ENCODE data around the gene CNOT2. TPM values are rescaled to one million over a fixed set of nuclear protein-coding genes. Genes with fewer than 3 reads are reported as not detected.

Gene CNOT2
- total RNA-seq, 1 donor = 153 TPM

GRCh38 chr12:70314145-70314544 is 70.9 kb downstream of the CNOT2 start:
- no peaks in the 10 kb centered on the region for H3K36me3 ChIP-seq (ENCODE audit: insufficient read depth, low read length)
- H3K9me3 ChIP-seq (ENCODE audit: low read depth, low read length) = no peaks in the 10 kb centered on the region
- H3K4me2 ChIP-seq (ENCODE audit: insufficient read depth, low read length) = no peak overlapping the region
- H3K79me2 ChIP-seq (ENCODE audit: insufficient read depth, low read length) = peaks cover 48% of the 10 kb centered on the region
- H3K4me3 ChIP-seq (ENCODE audit: insufficient read depth, low read length) = no peak overlapping the region
- no peak overlapping the region for H2AFZ ChIP-seq (ENCODE audit: low read length)
- H3K27ac ChIP-seq (ENCODE audit: low read depth, low read length) = no peak overlapping the region
- no peaks in the 10 kb centered on the region for H3K27me3 ChIP-seq (ENCODE audit: insufficient read depth, low read length)
- TF ChIP-seq, protein P1, sequence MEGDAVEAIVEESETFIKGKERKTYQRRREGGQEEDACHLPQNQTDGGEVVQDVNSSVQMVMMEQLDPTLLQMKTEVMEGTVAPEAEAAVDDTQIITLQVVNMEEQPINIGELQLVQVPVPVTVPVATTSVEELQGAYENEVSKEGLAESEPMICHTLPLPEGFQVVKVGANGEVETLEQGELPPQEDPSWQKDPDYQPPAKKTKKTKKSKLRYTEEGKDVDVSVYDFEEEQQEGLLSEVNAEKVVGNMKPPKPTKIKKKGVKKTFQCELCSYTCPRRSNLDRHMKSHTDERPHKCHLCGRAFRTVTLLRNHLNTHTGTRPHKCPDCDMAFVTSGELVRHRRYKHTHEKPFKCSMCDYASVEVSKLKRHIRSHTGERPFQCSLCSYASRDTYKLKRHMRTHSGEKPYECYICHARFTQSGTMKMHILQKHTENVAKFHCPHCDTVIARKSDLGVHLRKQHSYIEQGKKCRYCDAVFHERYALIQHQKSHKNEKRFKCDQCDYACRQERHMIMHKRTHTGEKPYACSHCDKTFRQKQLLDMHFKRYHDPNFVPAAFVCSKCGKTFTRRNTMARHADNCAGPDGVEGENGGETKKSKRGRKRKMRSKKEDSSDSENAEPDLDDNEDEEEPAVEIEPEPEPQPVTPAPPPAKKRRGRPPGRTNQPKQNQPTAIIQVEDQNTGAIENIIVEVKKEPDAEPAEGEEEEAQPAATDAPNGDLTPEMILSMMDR (IDR thresholded peaks at IDR 0.05; ENCODE audit: extremely low read depth, low read depth, low read length) = no peak
- H3K4me1 ChIP-seq (ENCODE audit: insufficient read depth, low read length) = no peaks in the 10 kb centered on the region
- H4K20me1 ChIP-seq (ENCODE audit: insufficient read depth, low read length) = peaks cover 6% of the 10 kb centered on the region
- DNase-seq (ENCODE audit: insufficient read length, low spot score, missing footprints) = no peak

DNA sequence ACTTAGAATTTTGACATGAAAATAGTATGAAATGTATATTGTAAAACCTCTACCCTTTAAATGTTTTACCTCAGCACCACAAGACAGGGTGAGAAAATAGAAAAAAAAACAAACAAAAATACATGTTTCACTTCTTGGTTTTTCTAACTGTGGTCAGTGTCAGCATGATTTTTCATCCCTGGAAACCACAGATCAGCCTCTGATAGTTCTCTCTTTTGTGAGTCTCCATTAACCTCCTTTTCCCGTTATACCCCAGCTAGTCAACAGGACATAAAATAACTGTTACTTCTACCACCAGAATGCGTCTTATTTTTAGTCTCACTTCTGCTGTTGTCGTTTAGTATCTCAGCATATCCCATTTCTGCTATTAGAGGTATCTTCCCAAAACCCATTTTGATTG is 74.5 kb downstream of the CNOT2 start:
- TF ChIP-seq, protein P1 (IDR thresholded peaks at IDR 0.05; ENCODE audit: extremely low read depth, low read depth, low read length) = no peak
- no peaks in the 10 kb centered on the region for H3K4me1 ChIP-seq (ENCODE audit: insufficient read depth, low read length)
- no peak overlapping the region for H2AFZ ChIP-seq (ENCODE audit: low read length)
- no peak overlapping the region for H3K27ac ChIP-seq (ENCODE audit: low read depth, low read length)
- H3K9me3 ChIP-seq (ENCODE audit: low read depth, low read length) = no peaks in the 10 kb centered on the region
- peaks cover 35% of the 10 kb centered on the region for H3K79me2 ChIP-seq (ENCODE audit: insufficient read depth, low read length)
- H3K4me3 ChIP-seq (ENCODE audit: insufficient read depth, low read length) = no peak overlapping the region
- no peaks in the 10 kb centered on the region for H3K27me3 ChIP-seq (ENCODE audit: insufficient read depth, low read length)
- no peak for DNase-seq (ENCODE audit: insufficient read length, low spot score, missing footprints)
- H3K4me2 ChIP-seq (ENCODE audit: insufficient read depth, low read length) = no peak overlapping the region
- peaks cover 6% of the 10 kb centered on the region for H4K20me1 ChIP-seq (ENCODE audit: insufficient read depth, low read length)
- no peaks in the 10 kb centered on the region for H3K36me3 ChIP-seq (ENCODE audit: insufficient read depth, low read length)

GRCh38 chr12:70319605-70320004 is 76.4 kb downstream of the CNOT2 start:
- peaks cover 6% of the 10 kb centered on the region for H4K20me1 ChIP-seq (ENCODE audit: insufficient read depth, low read length)
- no peak overlapping the region for H3K27ac ChIP-seq (ENCODE audit: low read depth, low read length)
- H3K36me3 ChIP-seq (ENCODE audit: insufficient read depth, low read length) = no peaks in the 10 kb centered on the region
- H3K4me3 ChIP-seq (ENCODE audit: insufficient read depth, low read length) = no peak overlapping the region
- DNase-seq (ENCODE audit: insufficient read length, low spot score, missing footprints) = no peak
- H3K4me2 ChIP-seq (ENCODE audit: insufficient read depth, low read length) = no peak overlapping the region
- no peak overlapping the region for H2AFZ ChIP-seq (ENCODE audit: low read length)
- no peaks in the 10 kb centered on the region for H3K27me3 ChIP-seq (ENCODE audit: insufficient read depth, low read length)
- H3K4me1 ChIP-seq (ENCODE audit: insufficient read depth, low read length) = no peaks in the 10 kb centered on the region
- TF ChIP-seq, protein P1 (IDR thresholded peaks at IDR 0.05; ENCODE audit: extremely low read depth, low read depth, low read length) = no peak
- H3K9me3 ChIP-seq (ENCODE audit: low read depth, low read length) = no peaks in the 10 kb centered on the region
- peaks cover 25% of the 10 kb centered on the region for H3K79me2 ChIP-seq (ENCODE audit: insufficient read depth, low read length)

DNA sequence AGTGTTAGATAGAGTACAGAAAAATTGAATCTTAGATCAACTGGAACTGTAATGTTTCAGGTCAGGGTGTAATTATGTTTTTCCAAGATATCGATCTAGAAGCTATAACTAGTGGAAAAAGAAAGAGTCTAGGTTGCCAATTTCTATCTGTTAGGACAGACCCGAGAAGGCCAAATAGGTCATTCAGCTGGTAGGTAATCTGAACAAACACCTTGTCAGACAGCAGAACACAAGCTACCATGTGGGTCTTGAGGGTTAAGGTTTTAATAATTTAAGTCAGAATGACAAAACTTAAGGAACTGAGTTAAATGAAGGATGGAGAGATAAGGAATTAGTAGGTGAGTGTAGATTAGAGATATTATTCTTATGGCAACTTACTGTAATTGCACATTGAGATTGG is 78.0 kb downstream of the CNOT2 start:
- no peak overlapping the region for H2AFZ ChIP-seq (ENCODE audit: low read length)
- no peaks in the 10 kb centered on the region for H3K9me3 ChIP-seq (ENCODE audit: low read depth, low read length)
- H3K36me3 ChIP-seq (ENCODE audit: insufficient read depth, low read length) = no peaks in the 10 kb centered on the region
- no peaks in the 10 kb centered on the region for H3K27me3 ChIP-seq (ENCODE audit: insufficient read depth, low read length)
- TF ChIP-seq, protein P1 (IDR thresholded peaks at IDR 0.05; ENCODE audit: extremely low read depth, low read depth, low read length) = no peak
- no peaks in the 10 kb centered on the region for H3K4me1 ChIP-seq (ENCODE audit: insufficient read depth, low read length)
- no peak overlapping the region for H3K4me2 ChIP-seq (ENCODE audit: insufficient read depth, low read length)
- no peak overlapping the region for H3K27ac ChIP-seq (ENCODE audit: low read depth, low read length)
- no peak overlapping the region for H3K4me3 ChIP-seq (ENCODE audit: insufficient read depth, low read length)
- DNase-seq (ENCODE audit: insufficient read length, low spot score, missing footprints) = no peak
- peaks cover 6% of the 10 kb centered on the region for H4K20me1 ChIP-seq (ENCODE audit: insufficient read depth, low read length)
- H3K79me2 ChIP-seq (ENCODE audit: insufficient read depth, low read length) = peaks cover 16% of the 10 kb centered on the region

Measured in osteoblast (primary cell).